ENCODE results near the gene DEFB119. TPM values are rescaled to one million over a fixed set of nuclear protein-coding genes. Genes with fewer than 3 reads are reported as not detected.
"Not testable (repeated sequence)": the region's sequence is repeated elsewhere in the genome, so short reads cannot be mapped to it uniquely, and the experiment has no call there.

Gene DEFB119
- total RNA-seq (not detected), polyA plus RNA-seq (not detected)

GRCh38 chr20:31390490-31390889 lies at the start of gene DEFB119:
DEFB119 (minus strand) TSS chr20:31390590; CDS start chr20:31390483, 107 bp downstream.
- Histone ChIP-seq H3K36me3 (no peaks in the 10 kb centered on the region), H3K9me3 (no peaks in the 10 kb centered on the region), H3K4me3 (no peak within 1 kb of the TSS), H3K27me3 (no peaks in the 10 kb centered on the region), H3K27ac (no peak within 1 kb of the TSS), H3K4me1 (no peaks in the 10 kb centered on the region)
- ATAC-seq (no peak), FAIRE-seq (no peak), DNase-seq (no peak)
- 22 to 32% methylated on average over 1 of the region's 1 CpG for WGBS, 2 donors
- no peak for TF ChIP-seq CTCF (IDR thresholded peaks at IDR 0.05)
- intact Hi-C loops (cut with DNase I), result no loop called here

- no peak for ATAC-seq
Measured at GRCh38 chr20:31430568-31431115, 40.3 kb upstream of the DEFB119 start.

GRCh38 chr20:31427576-31427975 lies 37.2 kb upstream of the DEFB119 start:
- H3K9me3 ChIP-seq; intact Hi-C loops (cut with DNase I); H3K27me3 ChIP-seq; H3K27ac ChIP-seq; H3K4me1 ChIP-seq; DNase-seq; H3K4me3 ChIP-seq; FAIRE-seq; H3K36me3 ChIP-seq; ATAC-seq: not testable (repeated sequence)
- 91 to 97% methylated on average over 20 to 31 of the region's 31 CpGs for WGBS, 2 donors

More at GRCh38 chr20:31430568-31431115, 40.3 kb upstream of the DEFB119 start:
- Histone ChIP-seq H3K27ac (no peak overlapping the region), H3K4me3 (no peak overlapping the region), H3K4me1 (no peaks in the 10 kb centered on the region), H3K9me3 (no peaks in the 10 kb centered on the region), H3K36me3 (no peaks in the 10 kb centered on the region), H3K27me3 (peaks cover 0 to 2% (median 0%) of the 10 kb centered on the region in 4 donors)
- WGBS, 2 donors, result 39 to 45% methylated on average over 4 of the region's 4 CpGs
- intact Hi-C loops (cut with DNase I), result no loop called here
- no peak for TF ChIP-seq CTCF (IDR thresholded peaks at IDR 0.05)
- FAIRE-seq (no peak), DNase-seq (no peak)

GRCh38 chr20:31426891-31427551 lies 36.6 kb upstream of the DEFB119 start:
- H3K4me1 ChIP-seq; H3K9me3 ChIP-seq; intact Hi-C loops (cut with DNase I); H3K27ac ChIP-seq; H3K27me3 ChIP-seq; ATAC-seq; FAIRE-seq; DNase-seq; H3K4me3 ChIP-seq; H3K36me3 ChIP-seq: not testable (repeated sequence)
- 83 to 95% methylated on average over 9 to 41 of the region's 48 CpGs for WGBS, 2 donors

- no peak for ATAC-seq
- Histone ChIP-seq H3K4me1 (no peaks in the 10 kb centered on the region), H3K27me3 (peaks cover 0 to 6% (median 1%) of the 10 kb centered on the region in 4 donors), H3K4me3 (no peak overlapping the region), H3K9me3 (no peaks in the 10 kb centered on the region), H3K36me3 (no peaks in the 10 kb centered on the region), H3K27ac (no peak overlapping the region)
- intact Hi-C loops (cut with DNase I), result no loop called here
- no peak for TF ChIP-seq CTCF (IDR thresholded peaks at IDR 0.05)
- no peak for DNase-seq
- no peak for FAIRE-seq
Measured at GRCh38 chr20:31425797-31426196, 35.4 kb upstream of the DEFB119 start.

GRCh38 chr20:31418307-31418706 lies 27.9 kb upstream of the DEFB119 start:
- 66 to 68% methylated on average over 7 of the region's 7 CpGs for WGBS, 2 donors
- TF ChIP-seq CTCF (IDR thresholded peaks at IDR 0.05), result no peak
- H3K36me3 ChIP-seq, result no peaks in the 10 kb centered on the region
- H3K4me1 ChIP-seq, result no peaks in the 10 kb centered on the region
- no peaks in the 10 kb centered on the region for H3K9me3 ChIP-seq
- H3K4me3 ChIP-seq, result no peak overlapping the region
- H3K27me3 ChIP-seq, result peaks cover 0 to 6% (median 0%) of the 10 kb centered on the region in 4 donors
- DNase-seq (no peak), FAIRE-seq (no peak), ATAC-seq (no peak)
- intact Hi-C loops (cut with DNase I), result no loop called here
- H3K27ac ChIP-seq, result no peak overlapping the region
